ENCODE measurements around the gene NR1D1.

The NR1D1 gene

DNA sequence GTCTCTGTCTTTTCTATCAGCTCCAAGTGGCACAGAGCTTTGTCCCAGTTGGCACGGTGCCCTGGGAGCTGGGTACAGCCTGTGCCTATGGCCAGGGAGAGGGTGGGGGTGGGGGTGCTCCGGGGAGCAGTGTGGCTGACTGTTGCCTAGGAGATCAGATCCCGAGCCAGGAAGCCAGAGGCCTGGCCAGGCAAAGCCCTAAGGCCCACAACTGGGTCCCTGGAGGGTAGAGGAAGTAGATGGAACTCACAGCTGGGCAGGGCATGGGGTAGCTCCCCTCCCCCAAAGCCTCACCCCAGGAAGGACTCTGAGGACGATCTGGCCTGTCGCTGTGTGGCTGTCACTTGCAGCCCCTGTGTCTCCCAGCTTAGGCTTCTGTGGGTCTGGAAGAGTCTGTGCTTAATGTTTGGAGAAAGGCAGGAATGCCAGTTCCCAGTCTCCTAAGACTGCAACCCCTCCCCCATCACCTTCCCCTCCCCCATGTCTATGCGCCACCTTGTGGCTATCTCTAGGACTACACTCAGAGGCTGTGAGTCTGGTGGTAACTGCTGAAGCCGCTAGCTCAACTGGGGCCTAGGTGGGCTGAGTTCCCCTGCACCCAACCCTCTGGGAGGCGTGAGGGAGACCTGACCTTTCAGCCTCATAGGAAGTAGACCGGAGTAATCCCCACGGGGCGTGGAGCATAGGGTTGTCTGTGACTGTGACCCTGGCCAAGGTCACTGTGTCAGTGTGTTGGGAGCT, 25.0 kb downstream of the NR1D1 start:
- peak; percentile 61 for DNase-seq

DNA sequence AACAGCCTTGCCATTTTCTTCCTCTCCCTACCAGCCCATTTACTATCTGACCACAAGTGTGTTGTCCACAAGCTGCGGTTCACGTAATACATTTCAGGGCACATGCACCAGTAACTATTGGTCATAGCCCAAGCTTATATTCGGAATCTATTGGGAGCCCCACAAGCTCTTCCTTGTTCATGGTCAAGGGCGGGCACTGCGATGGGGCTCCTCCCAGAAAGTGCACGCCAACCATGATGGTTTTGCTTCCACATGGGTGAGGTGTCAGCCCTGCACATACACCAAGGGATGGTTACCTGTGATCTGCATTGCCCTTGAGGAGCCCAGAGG, 25.6 kb downstream of the NR1D1 start:
- no peak for DNase-seq

DNA sequence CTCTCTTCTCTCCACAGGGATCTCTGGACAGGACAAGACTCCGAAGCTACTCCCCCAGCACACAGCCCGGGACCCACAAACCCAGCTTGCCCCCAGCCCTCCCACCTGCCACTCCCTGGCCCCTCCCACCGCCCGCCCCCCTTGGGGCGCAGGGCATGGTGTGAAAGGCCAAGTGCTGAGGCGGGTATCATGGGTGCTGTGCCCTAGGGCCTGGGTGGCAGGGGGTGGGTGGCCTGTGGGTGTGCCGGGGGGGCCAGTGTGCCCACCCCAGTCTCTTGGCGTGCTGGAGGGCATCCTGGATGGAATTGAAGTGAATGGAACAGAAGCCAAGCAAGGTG, 26.2 kb downstream of the NR1D1 start:
- DNase-seq, result no peak

DNA sequence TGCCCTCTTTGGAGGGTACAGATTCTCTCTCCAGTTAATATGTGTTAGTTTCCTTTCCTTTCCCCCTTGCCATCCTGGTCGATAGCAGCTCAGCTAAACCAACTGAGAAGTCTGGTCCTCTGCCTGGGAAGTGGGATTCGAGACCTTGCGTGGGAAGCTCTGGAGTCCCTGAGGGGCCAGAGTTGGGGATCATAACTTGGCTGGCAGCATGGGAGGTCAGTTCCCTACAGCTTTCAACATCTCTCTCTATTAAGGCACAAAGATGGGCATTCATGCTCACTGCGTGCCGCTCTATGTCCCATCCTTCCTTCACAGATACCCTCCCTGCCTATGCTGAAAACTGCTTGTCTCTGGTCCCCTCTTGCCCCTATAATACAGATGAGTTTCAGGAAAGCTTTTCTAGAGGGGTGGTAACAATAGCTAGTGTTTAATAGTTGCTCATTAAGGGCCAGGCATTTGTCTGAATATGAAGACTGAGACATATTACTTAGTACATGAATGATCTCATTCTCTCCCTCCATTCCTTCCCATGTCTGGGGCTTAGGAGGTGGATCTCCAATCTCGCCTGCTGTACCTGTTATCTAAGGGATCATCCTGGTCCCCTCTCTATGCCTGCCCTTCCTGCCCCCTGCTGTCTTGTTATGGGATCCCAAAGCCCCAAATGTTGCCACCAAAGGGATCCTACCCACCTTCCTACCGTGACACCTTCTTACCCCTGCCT, 26.8 kb downstream of the NR1D1 start:
- DNase-seq, result no peak

DNA sequence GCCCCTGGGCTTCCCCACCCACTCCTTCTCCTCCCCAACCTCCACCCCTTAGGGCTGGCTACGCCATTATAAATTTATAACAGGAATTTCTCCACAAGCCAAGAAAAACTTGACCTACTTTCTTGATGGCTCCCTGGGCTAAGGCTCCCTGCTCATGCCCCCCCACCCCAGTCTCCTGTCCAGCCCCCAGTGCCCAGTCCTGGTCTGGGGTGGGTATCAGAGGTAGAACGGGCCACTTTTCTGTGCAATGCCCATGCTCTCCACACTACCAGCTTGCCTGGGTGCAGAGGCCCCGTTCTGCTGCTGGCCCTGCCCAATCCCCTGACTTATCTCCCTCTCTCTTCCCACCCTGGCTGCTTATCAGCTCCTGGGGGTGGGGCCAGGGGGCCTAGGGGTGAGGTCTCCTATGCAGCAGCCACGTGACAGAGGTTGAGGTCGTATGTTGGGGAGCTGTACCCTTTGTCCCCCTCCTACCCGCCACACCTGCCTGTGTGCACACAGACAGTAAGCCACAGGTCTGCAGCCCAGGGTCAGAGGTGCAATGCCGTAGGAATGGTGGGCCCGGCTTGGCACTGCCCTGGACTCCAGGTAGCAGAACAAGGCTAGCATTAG, 27.5 kb downstream of the NR1D1 start:
- no peak for DNase-seq

DNA sequence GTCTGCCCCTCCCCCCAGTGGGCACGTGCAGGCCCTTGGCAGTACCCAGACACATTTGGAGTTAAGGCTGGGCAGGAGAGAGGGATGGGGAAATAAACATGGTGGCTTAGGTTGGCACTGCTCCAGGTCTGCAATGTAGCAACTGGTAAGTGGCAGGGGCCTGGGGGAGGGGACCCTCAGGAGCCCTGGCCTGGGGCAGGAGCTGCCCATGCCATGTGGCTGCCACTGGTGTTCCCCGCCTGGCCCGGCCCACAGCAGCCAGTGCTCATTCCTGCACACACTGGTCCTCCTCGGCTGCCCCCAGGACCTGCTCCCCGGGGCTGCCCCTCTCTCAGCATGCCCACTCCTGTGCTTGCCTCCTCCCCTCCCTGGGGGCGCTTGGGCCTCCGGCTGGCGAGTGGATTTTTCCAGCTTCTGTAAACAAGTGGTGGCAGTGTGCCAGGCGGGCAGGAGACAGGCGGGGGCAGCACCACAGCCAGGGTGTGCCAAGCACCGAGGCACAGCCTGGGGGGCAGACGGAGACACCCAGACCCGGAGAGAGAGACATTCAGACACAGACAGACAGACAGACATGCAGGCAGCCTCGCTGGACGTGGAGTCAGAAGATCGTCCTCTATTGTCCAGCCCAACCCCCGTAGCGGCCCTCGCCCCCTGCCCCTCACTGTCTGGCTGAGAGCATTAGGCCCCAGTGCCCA, 28.2 kb downstream of the NR1D1 start:
- DNase-seq, result no peak

DNA sequence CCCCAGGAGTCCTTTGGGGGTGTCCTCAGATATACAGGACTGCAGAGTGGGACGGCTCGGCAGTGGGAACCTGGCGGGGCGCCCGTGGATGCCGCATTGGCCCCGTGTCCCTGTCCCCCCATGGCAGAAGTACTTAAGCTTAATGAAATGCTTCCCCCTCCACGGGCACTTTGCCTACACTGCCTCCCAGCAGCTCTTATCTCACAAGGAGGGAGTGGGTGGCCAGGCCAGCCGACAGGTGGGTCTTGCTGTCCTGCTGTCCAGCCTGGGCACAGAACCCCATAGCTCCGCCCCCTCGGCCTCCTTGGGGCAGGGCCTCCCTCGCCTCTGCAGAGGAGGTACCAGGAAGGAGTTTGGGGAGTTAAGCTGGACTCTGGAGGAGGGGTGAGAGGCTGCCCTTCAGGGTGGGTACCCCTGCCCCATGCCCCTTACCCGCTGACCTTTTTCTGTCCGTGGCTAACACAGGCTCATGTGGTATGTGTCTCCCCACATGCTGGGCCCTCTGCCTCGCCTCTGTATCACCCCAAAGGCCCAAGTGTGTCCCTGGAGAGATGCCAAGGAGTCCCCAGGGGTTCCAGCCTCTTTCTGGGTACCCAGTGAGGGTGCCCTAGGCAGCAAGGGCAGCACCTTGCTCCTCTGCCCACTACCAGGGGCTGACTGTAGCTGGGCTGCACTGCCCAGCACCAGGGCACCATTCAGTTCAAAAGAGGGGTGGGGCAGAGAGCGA, 28.9 kb downstream of the NR1D1 start:
- no peak for DNase-seq

DNA sequence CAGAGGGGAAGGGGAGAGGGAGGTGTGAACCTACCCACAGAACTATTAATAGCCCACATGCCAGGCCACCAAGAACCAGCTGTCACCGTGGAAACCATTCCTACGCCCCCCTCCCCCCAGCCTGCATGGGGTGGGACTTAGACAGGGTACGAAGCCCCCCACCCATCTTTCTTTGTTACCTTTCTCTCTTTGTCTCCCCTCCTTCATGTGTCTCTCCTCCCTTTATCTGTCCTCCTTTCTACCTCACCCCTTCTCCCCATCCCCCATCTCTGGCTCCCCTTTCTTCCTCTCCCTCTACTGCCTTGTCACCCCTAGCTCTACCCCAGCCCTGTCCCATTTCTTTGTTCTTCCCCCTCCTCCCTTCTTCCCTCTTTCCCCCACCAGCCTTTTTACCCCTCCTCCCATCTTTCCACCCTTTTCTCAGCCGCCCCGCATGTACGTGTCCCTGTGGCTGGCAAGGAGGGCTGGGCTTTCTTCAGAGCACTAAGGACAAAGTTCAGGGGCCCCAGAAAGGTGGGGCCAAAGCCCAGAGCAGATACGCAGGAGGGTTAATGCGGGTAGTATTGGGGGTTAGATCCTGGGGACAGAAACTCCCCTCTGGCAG, 29.6 kb downstream of the NR1D1 start:
- DNase-seq, result no peak

DNA sequence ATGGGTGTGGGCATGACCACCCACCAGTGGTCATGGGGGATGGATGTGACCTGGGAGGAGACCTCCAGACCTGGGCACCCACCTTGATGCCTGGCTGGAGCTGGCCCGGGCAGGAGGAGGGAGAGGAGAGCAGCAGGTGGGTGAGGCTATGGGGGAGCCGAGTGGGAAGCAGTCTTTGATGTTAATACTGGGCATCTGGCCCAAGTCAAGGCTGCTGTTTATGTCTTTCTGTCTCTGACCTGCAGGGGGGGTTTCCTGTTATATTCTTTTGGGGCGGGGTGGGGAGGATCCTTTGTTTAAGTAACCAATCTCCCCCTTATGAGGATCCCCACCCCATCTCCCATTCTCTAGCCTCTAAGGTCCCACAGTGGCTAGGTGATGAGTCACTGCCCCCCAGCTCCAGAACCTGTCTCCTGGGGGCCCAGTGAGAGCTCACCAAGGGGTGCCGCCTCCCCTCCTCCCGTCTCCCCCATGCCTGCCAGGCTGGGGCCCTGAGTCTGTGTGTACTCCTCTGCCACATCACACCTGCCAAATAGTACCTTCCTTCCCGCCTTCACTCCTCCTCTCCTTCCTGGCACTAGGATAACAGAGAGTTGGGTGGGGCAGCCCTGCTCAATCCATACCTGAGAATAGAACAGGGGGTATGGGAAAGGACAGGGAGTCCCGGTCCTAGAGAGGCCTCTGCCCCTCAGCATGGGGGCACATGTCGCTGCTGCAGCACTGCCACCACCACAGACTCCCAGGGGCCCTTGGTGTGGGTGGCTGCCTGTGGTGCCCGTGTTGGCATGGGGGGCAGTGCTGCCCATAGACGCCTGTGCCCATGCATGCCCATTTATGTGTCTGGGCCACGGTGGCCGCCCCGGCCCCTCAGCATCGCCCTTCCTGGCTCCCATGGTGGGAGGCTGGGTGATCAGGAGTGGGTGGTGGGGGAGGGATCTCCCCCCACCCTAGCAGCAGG, 30.4 kb downstream of the NR1D1 start:
- peak; percentile 21 for DNase-seq

DNA sequence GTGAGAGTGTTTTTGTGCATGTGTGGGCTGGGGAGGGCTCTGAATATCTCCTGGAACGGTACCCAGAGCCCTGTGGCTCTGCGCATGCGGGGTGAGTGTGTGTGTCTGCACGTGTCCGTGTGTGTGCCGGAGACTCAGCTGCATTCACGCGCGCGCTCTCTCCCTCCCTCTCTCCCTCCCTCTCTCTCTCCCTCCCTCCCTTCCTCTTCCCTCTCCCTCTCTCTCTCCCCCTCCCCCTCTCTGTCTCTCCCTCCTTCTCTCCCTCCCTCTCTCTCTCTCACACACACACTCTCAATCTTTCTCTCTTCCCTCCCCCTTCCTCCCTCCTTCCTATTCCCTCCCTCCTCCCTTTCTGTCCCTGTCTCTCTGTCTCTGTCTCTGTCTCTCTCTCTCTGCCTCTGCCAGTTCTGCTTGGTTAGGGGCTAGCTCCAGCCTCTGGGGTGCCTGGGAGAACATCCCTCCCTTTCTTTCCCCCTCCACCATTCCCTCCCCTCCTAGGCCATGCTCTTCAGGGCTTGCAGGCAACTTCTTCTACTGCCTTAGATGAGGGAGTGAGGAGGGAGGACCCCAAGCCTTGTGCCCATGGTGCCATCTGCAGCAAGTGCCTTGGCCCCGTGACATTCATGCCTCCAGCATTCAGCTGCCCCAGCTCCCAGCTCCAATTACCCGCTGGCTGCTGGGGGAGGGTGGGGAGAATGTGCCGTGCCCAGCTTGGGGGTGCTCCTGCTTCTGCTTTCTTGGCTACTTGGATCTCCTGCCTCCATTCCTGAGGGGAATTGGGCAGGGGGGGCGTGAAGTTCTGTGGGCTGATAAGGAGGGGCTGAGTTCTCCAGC, 31.3 kb downstream of the NR1D1 start:
- peak; percentile 62 for DNase-seq

DNA sequence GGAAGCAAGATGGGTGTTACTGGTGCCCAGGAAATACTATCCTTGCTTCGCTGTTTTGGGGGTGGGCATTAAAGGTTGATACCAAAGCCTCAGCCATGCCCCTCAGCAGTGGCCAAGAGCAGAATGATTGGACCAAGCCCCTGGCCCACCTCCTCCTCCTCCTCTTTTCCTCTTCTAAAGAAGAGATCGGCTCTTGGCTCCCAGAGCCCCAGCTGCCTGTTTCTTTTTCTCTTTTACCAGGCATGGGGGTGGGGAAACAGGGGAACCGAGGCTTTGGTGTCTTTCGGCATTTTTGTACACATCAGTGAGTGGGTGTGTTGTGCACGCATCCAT, 31.8 kb downstream of the NR1D1 start:
- no peak for DNase-seq

DNA sequence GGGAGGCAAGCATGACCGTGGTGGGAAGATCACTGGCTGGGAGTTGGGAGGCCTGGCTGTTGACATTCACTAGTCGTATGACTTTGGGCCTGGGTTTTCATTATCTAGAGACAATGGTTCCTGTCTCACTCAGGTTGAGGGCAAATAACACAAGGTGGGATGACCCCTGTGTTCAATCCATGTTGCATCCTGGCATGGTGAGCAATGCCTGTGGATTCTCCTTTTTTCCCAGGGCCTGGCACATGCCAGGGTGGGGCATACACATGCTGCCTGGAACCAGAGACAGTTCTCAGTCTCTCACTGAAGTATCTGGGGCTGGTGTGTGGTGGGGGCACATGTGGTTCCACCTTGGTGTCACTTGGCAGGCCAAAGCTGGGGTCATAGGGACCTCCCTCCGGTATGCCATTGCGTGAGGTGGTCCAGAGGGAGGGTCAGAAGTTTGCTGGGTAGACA, 32.2 kb downstream of the NR1D1 start:
- no peak for DNase-seq

DNA sequence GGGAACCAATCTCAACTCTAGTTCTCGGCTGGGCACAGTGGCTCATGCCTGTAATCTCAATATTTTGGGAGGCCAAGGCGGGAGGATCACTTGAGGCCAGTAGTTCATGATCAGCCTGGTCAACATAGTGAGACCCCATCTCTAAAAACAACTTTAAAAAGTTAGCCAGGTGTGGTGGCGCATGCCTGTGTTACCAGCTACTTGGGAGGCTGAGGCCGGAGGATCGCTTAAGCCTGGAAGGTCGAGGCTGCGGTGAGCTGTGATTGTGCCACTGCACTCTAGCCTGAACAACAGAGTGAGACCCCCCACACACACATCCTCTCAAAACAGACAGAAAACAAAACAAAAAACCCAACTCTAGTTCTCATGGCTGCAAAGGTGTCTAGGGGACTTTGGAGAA, 32.7 kb downstream of the NR1D1 start:
- DNase-seq, result no peak

DNA sequence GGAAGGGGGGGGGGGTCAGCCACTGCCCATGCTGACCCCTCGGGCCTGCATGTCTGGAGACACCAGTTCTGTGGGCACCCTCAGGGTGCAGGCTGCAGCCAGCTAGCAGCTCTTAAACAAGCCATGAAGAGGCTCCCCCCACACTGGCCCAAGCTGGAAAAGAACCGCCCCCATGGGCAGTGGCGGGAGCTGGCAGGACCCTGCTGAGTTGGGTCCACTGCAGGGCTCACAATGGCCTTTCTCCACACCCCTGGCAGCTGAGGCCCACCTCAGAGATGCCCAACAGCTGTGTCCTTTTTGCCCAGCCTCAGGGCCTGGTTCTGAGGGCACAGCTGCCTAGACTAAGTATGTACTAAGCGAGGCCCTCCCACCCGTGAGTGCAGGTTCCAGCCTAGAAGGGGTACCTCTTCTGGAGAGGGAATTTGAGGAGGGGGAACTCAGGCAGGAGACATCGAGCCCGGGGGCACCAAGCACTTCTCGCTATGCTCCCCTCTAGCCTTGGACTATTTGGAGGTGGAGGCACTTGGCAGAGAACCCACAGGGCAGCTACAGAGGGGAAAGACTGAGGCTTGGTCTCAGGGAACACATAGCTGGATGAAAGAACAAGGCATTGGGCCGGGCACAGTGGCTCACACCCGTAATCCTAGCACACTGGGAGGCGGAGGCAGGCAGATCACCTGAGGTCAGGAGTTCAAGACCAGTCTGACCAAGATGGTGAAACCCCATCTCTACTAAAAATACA, 34.4 kb downstream of the NR1D1 start:
- no peak for DNase-seq

DNA sequence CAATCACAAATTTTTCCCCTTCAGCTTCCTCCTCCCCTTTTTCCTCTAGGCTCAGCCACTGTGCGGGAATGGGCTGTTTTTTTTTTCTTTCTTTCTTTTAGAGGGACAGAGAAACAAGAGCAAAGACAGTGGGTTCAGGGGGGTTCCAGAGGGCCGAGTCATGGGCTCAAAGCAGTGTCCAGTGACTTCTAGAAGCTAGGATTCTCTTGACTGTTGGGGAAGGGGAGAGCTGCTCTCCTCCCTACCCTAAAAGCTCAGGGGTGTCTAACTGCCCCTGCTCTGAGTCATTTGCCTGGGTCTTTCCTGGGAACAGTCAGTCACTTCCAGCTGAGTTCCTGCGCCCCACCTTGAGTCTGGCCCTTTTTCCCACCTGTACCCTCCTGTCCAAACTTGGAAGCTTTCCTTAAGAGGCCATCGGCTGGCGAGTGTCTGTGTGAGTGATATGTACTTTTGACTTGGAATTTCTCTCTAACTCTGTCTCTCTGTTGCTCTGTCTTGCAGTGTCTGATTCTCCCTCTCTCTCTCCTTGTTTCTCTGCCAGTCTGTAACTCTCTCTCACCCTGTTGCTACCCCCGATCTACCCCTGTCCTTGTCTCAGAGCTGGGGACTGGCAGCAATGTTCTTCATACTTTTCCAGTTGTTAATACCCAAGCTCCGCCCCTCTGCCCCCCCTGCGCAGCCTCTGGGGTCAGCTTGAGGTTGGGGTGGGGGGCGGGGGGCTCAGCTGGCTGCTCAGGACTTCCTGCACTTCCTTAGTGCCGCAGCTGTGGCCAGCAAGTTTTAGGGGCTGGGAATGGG, 35.2 kb downstream of the NR1D1 start:
- no peak for DNase-seq

DNA sequence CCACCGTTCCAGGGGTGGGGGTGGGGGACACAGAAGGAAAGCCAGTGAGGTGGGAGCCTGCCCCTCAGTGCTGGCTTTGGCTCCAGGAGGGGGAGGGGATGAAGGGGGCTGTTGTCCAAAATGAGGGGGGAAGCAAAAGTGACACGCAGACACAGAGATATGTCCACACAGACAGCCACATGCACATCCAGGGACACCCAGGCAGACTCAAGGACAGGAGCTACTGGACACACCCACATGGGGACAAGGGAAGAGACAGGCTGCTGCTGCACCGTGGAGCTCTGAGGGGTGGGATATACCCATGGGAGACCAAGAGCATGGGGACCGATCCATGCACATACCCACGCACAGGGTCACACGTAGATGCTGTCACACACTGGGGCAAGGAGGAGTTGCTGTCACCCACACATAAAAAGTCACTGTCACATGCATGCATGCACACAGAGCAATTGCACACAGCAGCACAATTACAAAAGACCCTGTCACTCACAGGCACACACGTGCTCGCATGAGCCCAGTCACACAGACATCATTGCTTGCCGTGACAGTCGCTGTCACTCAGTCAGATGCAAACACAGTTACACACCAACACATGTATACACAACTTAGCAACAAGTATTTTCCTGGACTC, 36.4 kb downstream of the NR1D1 start:
- no peak for DNase-seq

DNA sequence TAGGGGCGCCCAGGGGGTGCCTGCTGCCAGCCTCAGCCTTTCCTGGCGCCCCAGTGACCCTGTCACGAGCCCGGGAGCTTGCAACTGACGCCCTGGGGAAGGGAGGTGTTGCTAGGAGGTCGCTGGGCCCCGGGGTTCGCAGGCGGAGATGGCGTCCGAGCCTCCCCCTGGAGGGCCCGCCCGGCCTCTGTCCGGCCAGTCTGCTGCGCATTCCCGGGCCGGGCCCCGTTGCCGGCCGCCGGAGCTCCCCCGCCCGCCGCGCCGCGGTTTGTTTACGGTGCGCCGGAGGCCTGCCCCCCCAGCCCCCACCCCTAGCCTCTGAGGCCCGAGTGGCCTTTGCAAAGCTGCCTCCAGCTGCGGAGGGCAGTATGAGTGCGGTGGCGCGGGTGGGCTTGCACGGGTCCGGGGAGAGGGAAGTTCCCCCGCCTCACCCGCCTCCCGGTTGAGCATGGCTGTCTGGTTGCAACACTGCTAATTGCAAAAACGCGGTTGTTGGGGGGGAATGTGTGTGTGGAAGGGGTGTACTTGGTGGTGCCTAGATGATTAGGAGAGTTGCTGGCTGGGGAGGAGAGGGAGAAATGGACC, 37.1 kb downstream of the NR1D1 start:
- DNase-seq, result no peak

Data from effector CD4-positive, alpha-beta T cell (primary cell).